ENCODE data around the gene ABCC5. TPM values are rescaled to one million over a fixed set of nuclear protein-coding genes. Genes with fewer than 3 reads are reported as not detected.

The ABCC5 gene
- total and polyA plus RNA-seq, 2 donors from 2014 or later = 31.9 to 39.3 TPM

DNA sequence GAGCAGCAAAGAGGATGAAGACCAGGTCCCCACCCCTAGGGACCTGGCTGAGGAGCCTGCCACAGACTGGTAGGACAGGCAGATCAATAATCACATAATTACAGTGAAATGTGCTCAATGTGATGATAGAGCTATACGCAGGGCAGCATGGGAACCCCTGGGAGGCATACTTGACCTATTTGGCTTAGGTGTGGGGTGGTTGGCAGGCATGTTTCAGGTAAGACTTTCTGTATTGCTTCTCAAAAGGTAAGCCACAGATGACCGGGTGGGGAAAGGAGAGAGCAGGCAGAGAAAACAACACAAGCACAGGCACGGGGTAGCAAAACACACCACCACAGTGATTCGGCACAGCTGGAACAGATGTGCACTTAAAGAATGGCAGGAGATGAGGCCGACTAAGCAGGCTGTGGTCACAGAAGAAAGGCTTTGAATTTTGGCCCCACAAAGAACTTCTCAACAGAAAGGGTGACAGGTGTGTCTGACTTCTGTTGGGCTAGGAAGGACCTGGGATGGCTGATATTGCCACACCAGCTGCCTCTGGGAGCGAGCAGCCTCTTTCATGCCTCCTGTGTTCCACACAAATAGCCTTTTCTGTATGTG is 64.1 kb downstream of the ABCC5 start:
- DNase-seq = no peak
- peaks cover 0 to 2% (median 0%) of the 10 kb centered on the region in 3 donors for H3K9me3 ChIP-seq (ENCODE audit: control insufficient read depth in 2 of 3, insufficient read depth in 1 of 3, low read length in 3 of 3)
- peaks cover 8 to 37% (median 18%) of the 10 kb centered on the region in 3 donors for H3K36me3 ChIP-seq (ENCODE audit: control insufficient read depth in 2 of 3, insufficient read depth in 3 of 3, low read length in 3 of 3)
- H3K4me3 ChIP-seq (ENCODE audit: low read length in 3 of 3) = no peak overlapping the region
- no peaks in the 10 kb centered on the region for H3K4me1 ChIP-seq (ENCODE audit: control insufficient read depth in 2 of 3, insufficient read depth in 2 of 3, low read depth in 1 of 3, low read length in 3 of 3)
- FAIRE-seq = no peak
- no peaks in the 10 kb centered on the region for H3K27me3 ChIP-seq (ENCODE audit: control insufficient read depth, insufficient read depth, low read length)
- intact Hi-C loops (cut with DNase I) = no loop called here
- no peak overlapping the region for H3K9ac ChIP-seq (ENCODE audit: low read length in 3 of 3)
- no peak overlapping the region for H3K27ac ChIP-seq (ENCODE audit: low read depth in 2 of 2, low read length in 2 of 2)
- TF ChIP-seq, protein P1, sequence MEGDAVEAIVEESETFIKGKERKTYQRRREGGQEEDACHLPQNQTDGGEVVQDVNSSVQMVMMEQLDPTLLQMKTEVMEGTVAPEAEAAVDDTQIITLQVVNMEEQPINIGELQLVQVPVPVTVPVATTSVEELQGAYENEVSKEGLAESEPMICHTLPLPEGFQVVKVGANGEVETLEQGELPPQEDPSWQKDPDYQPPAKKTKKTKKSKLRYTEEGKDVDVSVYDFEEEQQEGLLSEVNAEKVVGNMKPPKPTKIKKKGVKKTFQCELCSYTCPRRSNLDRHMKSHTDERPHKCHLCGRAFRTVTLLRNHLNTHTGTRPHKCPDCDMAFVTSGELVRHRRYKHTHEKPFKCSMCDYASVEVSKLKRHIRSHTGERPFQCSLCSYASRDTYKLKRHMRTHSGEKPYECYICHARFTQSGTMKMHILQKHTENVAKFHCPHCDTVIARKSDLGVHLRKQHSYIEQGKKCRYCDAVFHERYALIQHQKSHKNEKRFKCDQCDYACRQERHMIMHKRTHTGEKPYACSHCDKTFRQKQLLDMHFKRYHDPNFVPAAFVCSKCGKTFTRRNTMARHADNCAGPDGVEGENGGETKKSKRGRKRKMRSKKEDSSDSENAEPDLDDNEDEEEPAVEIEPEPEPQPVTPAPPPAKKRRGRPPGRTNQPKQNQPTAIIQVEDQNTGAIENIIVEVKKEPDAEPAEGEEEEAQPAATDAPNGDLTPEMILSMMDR (IDR thresholded peaks at IDR 0.05; ENCODE audit: borderline replicate concordance, extremely low read depth, insufficient read depth) = no peak

- Histone ChIP-seq H3K4me1 (ENCODE audit: control insufficient read depth in 2 of 3, insufficient read depth in 2 of 3, low read depth in 1 of 3, low read length in 3 of 3) (no peaks in the 10 kb centered on the region), H3K27me3 (ENCODE audit: control insufficient read depth, insufficient read depth, low read length) (no peaks in the 10 kb centered on the region), H3K9ac (ENCODE audit: low read length in 3 of 3) (no peak overlapping the region), H3K4me3 (ENCODE audit: low read length in 3 of 3) (no peak overlapping the region), H3K9me3 (ENCODE audit: control insufficient read depth in 2 of 3, insufficient read depth in 1 of 3, low read length in 3 of 3) (no peaks in the 10 kb centered on the region), H3K36me3 (ENCODE audit: control insufficient read depth in 2 of 3, insufficient read depth in 3 of 3, low read length in 3 of 3) (peaks cover 2 to 36% (median 15%) of the 10 kb centered on the region in 3 donors), H3K27ac (ENCODE audit: low read depth in 2 of 2, low read length in 2 of 2) (no peak overlapping the region)
- intact Hi-C loops (cut with DNase I) = no loop called here
- TF ChIP-seq, protein P1 (IDR thresholded peaks at IDR 0.05; ENCODE audit: borderline replicate concordance, extremely low read depth, insufficient read depth) = no peak
- no peak for FAIRE-seq
- DNase-seq = no peak
Observed at GRCh38 chr3:183951459-183951858, 66.2 kb downstream of the ABCC5 start.

GRCh38 chr3:183949690-183950089 is 68.0 kb downstream of the ABCC5 start:
- no peak for DNase-seq
- peaks cover 0 to 36% (median 22%) of the 10 kb centered on the region in 3 donors for H3K36me3 ChIP-seq (ENCODE audit: control insufficient read depth in 2 of 3, insufficient read depth in 3 of 3, low read length in 3 of 3)

More at GRCh38 chr3:183949690-183950089, 68.0 kb downstream of the ABCC5 start:
- no peak overlapping the region for H3K27ac ChIP-seq (ENCODE audit: low read depth in 2 of 2, low read length in 2 of 2)
- intact Hi-C loops (cut with DNase I) = no loop called here
- no peaks in the 10 kb centered on the region for H3K27me3 ChIP-seq (ENCODE audit: control insufficient read depth, insufficient read depth, low read length)
- no peak overlapping the region for H3K9ac ChIP-seq (ENCODE audit: low read length in 3 of 3)
- H3K4me1 ChIP-seq (ENCODE audit: control insufficient read depth in 2 of 3, insufficient read depth in 2 of 3, low read depth in 1 of 3, low read length in 3 of 3) = no peaks in the 10 kb centered on the region
- H3K4me3 ChIP-seq (ENCODE audit: low read length in 3 of 3) = no peak overlapping the region
- TF ChIP-seq, protein P1 (IDR thresholded peaks at IDR 0.05; ENCODE audit: borderline replicate concordance, extremely low read depth, insufficient read depth) = no peak
- no peak for FAIRE-seq
- H3K9me3 ChIP-seq (ENCODE audit: control insufficient read depth in 2 of 3, insufficient read depth in 1 of 3, low read length in 3 of 3) = no peaks in the 10 kb centered on the region

All from kidney (tissue), 14 donors.